HEK293 (cell line): Measurements from ENCODE around the gene TMEM167A.

Experiments used
- CTCF ChIA-PET: fragments of 350-600 bp; formaldehyde crosslinking; extraction: SDS; loops from one replicate; lab custom pipeline; 2021; ENCODE audit warnings: antibody characterized with exemption; lab: Yijun Ruan, JAX
- POLR2A ChIA-PET: fragments of 300-600 bp; formaldehyde crosslinking; extraction: SDS; loops from one replicate; lab custom pipeline; 2020; ENCODE audit warnings: antibody characterized with exemption, inconsistent platforms; lab: Yijun Ruan, JAX
- H3K27ac ChIP-seq: fragments of 200-500 bp; sonication (Bioruptor generic); 2 replicates; pipeline ENCODE4 v1.5.1; 2014; ENCODE audit warnings: low read depth, low read length, control low read depth, inconsistent platforms; ENCODE audit errors: extremely low read depth
- H3K36me3 ChIP-seq, 2 experiments: fragments of 200-500 bp in 1 of 2; sonication (Bioruptor generic) in 1 of 2; 1 replicate in 1 of 2; 2 replicates in 1 of 2; pipeline ENCODE4 v1.5.1; 2014 to 2017; ENCODE audit warnings: inconsistent platforms in 2 of 2, low read length in 2 of 2; ENCODE audit not compliant: control insufficient read depth in 2 of 2, insufficient read depth in 1 of 2
- H3K4me1 ChIP-seq: fragments of 200-500 bp; sonication (Bioruptor generic); 2 replicates; pipeline ENCODE4 v1.5.1; 2014; ENCODE audit warnings: mild to moderate bottlenecking, low read length, inconsistent platforms; ENCODE audit not compliant: control insufficient read depth, insufficient read depth
- H3K4me3 ChIP-seq: 2 replicates; pipeline ENCODE4 v1.5.1; 2011; ENCODE audit warnings: low read depth, mild to moderate bottlenecking, control low read depth, low read length, moderate library complexity
- H3K9me3 ChIP-seq: fragments of 200-500 bp; sonication (Bioruptor generic); 2 replicates; pipeline ENCODE4 v1.5.1; 2014; ENCODE audit warnings: low read depth, low read length, inconsistent platforms; ENCODE audit not compliant: control insufficient read depth, insufficient read depth
- KLF8 ChIP-seq: fragments of 450-650 bp; formaldehyde crosslinking; IDR thresholded peaks from 2 replicates; pipeline ENCODE4 v1.5.1; 2016; ENCODE audit warnings: missing biosample characterization, missing genetic modification characterization
- SCRT1 ChIP-seq: fragments of 450-650 bp; formaldehyde crosslinking; IDR thresholded peaks from 2 replicates; pipeline ENCODE4 v1.5.1; 2016; ENCODE audit warnings: missing biosample characterization, missing genetic modification characterization, borderline replicate concordance
- ZBTB49 ChIP-seq: fragments of 450-650 bp; formaldehyde crosslinking; IDR thresholded peaks from 2 replicates; pipeline ENCODE4 v1.5.1; 2016; ENCODE audit warnings: missing biosample characterization, missing genetic modification characterization, low read depth
- ZNF112 ChIP-seq: fragments of 450-650 bp; formaldehyde crosslinking; IDR thresholded peaks from 2 replicates; pipeline ENCODE4 v1.5.0; 2017; ENCODE audit warnings: missing biosample characterization, missing genetic modification characterization
- ZNF132 ChIP-seq: fragments of 450-650 bp; formaldehyde crosslinking; IDR thresholded peaks from 2 replicates; pipeline ENCODE4 v1.5.1; 2017; ENCODE audit warnings: missing biosample characterization, missing genetic modification characterization, borderline replicate concordance
- ZNF18 ChIP-seq: fragments of 450-650 bp; formaldehyde crosslinking; IDR thresholded peaks from 2 replicates; pipeline ENCODE4 v1.5.1; 2016; ENCODE audit warnings: missing biosample characterization, missing genetic modification characterization
- ZNF354C ChIP-seq: fragments of 450-650 bp; formaldehyde crosslinking; IDR thresholded peaks from 2 replicates; pipeline ENCODE4 v1.5.1; 2016; ENCODE audit warnings: missing biosample characterization, missing genetic modification characterization, low read depth, borderline replicate concordance
- ZNF510 ChIP-seq: fragments of 450-650 bp; formaldehyde crosslinking; IDR thresholded peaks from 2 replicates; pipeline ENCODE4 v1.5.1; 2018; ENCODE audit warnings: mild to moderate bottlenecking, missing genetic modification characterization, missing biosample characterization; ENCODE audit not compliant: insufficient replicate concordance
- ZNF580 ChIP-seq: fragments of 450-650 bp; formaldehyde crosslinking; IDR thresholded peaks from 2 replicates; pipeline ENCODE4 v1.5.1; 2016; ENCODE audit warnings: missing biosample characterization, missing genetic modification characterization
- ZNF585B ChIP-seq: fragments of 450-650 bp; formaldehyde crosslinking; IDR thresholded peaks from 2 replicates; pipeline ENCODE4 v1.5.1; 2016; ENCODE audit warnings: missing biosample characterization, missing genetic modification characterization
- ZNF645 ChIP-seq: fragments of 450-650 bp; formaldehyde crosslinking; IDR thresholded peaks from 2 replicates; pipeline ENCODE4; 2016; ENCODE audit warnings: missing biosample characterization, missing genetic modification characterization
- ZNF777 ChIP-seq: fragments of 450-650 bp; formaldehyde crosslinking; IDR thresholded peaks from 2 replicates; pipeline ENCODE4 v1.5.1; 2017; ENCODE audit warnings: missing biosample characterization, missing genetic modification characterization, borderline replicate concordance
- ZNF791 ChIP-seq: fragments of 450-650 bp; formaldehyde crosslinking; IDR thresholded peaks from 2 replicates; pipeline ENCODE4 v1.5.1; 2016; ENCODE audit warnings: missing biosample characterization, missing genetic modification characterization
- ZNF830 ChIP-seq: fragments of 450-650 bp; IDR thresholded peaks from 2 replicates; pipeline ENCODE4 v1.5.0; 2018; ENCODE audit warnings: missing biosample characterization, missing genetic modification characterization, low read depth, mild to moderate bottlenecking, moderate library complexity
- ZSCAN16 ChIP-seq: fragments of 450-650 bp; formaldehyde crosslinking; IDR thresholded peaks from 2 replicates; pipeline ENCODE4 v1.5.1; 2016; ENCODE audit warnings: missing biosample characterization, missing genetic modification characterization
- ZSCAN23 ChIP-seq: fragments of 450-650 bp; formaldehyde crosslinking; IDR thresholded peaks from 2 replicates; pipeline ENCODE4 v1.5.1; 2016; ENCODE audit warnings: missing biosample characterization, missing genetic modification characterization

Gene TMEM167A

GRCh38 chr5:83077662-83078261 lies 568 bp upstream of the TMEM167A start (continued):
- TF ChIP-seq ZNF18 (tag by site-specific recombination) (no peak), ZNF645 (no peak), ZNF777 (tag by site-specific recombination) (no peak), SCRT1 (tag by site-specific recombination) (no peak)
- TF ChIP-seq, all 188 proteins: peak for 11

- H3K4me3 ChIP-seq, result no peak overlapping the region
- no peaks in the 10 kb centered on the region for H3K9me3 ChIP-seq
- CTCF ChIA-PET, result interaction anchor here (1.2 kb wide), 1 partner anchor 723 kb away, joined by 3 read pairs; no protein-coding TSS in a partner anchor
- H3K27ac ChIP-seq, result no peak overlapping the region
- H3K4me1 ChIP-seq, result peaks cover 6% of the 10 kb centered on the region
- peaks cover 5 to 13% of the 10 kb centered on the region in 2 experiments for H3K36me3 ChIP-seq
- no peak for TF ChIP-seq ZNF112
- TF ChIP-seq ZSCAN23, result no peak
- TF ChIP-seq ZNF354C (tag by site-specific recombination), result no peak
- TF ChIP-seq ZNF830 (tag by site-specific recombination), result no peak
- TF ChIP-seq ZNF585B, result no peak
- TF ChIP-seq ZNF580 (tag by site-specific recombination), result no peak
- no peak for TF ChIP-seq ZSCAN16 (tag by site-specific recombination)
- TF ChIP-seq ZBTB49 (tag by site-specific recombination), result no peak
- POLR2A ChIA-PET, result no interaction called here
These were observed 4.2 kb downstream of the TMEM167A start for GRCh38 chr5:83072966-83073365.

GRCh38 chr5:83071286-83072051 lies 5.7 kb downstream of the TMEM167A start:
- Histone ChIP-seq H3K36me3 (peaks cover 5 to 13% of the 10 kb centered on the region in 2 experiments), H3K27ac (no peak overlapping the region), H3K9me3 (no peaks in the 10 kb centered on the region), H3K4me3 (no peak overlapping the region), H3K4me1 (peaks cover 7% of the 10 kb centered on the region)
- ChIA-PET POLR2A (interaction anchor here (0.5 kb wide), 1 partner anchor 404 kb away, joined by 3 read pairs; no protein-coding TSS in a partner anchor), CTCF (interaction anchor here (0.6 kb wide), 1 partner anchor 26 kb away, joined by 3 read pairs; no protein-coding TSS in a partner anchor)
- no peak for TF ChIP-seq ZNF132
- no peak for TF ChIP-seq ZNF510 (tag by site-specific recombination)
- TF ChIP-seq ZNF791 (tag by site-specific recombination), result no peak
- no peak for TF ChIP-seq KLF8 (tag by site-specific recombination)
